CD4-positive, alpha-beta T cell treated with Interleukin-17A for 4 hours (primary cell): Measurements from ENCODE around the gene CEMIP2.

Source experiments
- DNase-seq: peaks from one replicate; pipeline ENCODE4 v3.0.0-alpha.2; 2020; ENCODE audit warnings: mixed read lengths

CEMIP2 gene

DNA sequence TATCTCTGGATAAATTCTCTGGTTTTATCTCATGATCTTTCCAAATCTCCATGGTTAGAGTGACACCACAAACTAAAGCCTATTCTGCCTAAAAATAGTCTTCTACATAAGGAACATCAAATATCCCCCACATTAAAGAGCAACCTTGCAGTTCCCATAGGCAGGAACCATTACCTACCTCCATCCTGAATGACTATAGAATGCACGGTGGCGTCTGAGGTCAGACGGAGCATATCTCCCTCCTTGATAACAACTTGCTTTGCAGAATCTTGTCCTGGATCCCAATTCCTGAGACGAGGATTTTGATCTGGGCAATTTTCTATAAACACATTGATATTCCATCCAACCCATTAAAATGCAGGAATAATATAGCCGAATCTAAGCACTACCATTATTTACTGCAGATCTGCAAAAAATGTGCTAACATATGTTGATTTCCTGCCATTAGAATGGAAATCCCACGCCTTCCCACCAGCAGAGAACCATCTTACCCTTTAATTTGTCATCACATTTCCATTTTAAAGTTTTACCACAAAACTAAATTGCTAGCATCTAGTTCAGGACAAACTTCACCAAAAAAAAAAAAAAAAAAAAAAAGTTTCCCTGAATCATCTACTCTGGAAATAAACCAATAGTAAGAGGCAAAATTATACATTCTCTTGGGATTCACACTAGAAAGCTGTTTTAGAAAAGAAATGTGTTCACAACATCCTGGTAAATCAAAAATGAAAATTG lies 22.1 kb downstream of the CEMIP2 start:
- DNase-seq = no peak

DNA sequence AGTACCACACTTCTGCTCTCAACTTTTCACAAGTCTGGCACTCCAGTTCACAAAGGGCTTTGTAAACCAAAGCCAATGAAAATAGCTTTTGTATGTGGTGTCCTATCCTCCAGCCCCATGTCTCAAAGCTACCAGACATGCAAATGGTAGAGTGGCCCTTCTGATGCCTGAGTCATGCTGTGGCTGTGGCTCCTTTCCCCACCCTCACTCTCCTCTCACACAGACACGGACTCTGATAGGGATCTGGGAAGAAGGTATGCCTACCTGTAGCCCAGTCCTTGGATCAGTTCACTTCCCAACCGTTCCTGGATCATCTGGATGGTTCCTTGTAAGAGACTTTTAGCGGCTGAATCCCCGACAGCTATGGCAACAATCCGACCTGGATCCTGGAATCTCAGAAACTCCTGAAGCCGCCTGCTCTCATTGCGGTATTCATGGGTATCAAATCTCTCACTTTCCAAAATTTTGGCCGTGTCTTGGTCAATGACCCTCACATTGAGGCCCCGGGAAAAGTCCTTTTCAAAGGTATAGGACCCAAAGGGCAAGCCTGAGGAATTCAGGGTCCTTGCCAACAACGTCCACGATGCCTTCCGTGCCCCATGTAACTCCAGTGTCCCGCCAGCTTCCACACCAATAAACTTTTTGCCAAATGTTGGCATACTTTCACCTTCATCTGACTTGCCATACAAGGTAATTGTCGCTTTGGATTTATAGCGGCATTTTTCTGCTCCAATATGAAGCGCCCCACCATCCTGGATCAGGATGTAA lies 23.4 kb downstream of the CEMIP2 start:
- no peak for DNase-seq

DNA sequence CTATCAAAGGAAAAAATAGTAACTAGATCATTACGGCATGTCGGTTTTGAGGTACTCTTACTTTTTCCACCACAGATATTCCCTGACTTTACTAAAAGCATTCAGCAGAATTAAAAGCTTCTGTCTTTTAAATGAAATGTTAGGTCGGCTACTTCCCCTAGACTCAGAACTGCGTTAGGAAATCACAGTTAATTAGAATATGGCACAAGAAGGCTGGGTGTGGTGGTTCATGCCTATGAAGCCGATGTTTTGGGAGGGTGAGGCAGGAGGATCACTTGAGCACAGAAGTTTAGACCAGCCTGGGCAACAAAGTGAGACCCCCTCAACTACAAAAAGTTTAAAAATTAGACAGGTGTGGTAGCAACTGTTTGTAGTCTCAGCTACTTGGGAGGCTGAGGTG lies 24.4 kb downstream of the CEMIP2 start:
- no peak for DNase-seq

DNA sequence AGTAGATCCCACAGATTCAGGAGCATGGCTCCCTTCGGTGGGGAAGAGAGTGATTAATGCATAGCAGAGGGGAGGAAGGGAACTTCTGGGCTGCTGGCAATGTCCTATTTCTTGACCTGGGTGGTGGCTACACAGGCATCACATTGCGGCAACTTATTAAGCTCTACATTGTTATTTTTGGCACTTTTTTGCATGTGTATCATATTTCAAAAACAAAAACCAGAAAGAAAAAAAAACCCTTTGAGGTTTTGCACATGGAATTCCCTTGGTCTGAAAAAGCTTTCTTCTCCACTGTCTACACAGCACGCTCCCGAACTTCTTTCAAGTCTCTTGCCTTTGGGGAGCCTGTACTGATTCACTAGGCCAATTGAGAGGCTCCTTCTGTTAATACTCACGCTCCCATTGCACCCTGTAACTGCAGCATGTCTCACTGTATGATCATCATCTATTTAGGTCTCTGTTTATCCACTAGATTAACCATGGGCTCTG lies 25.1 kb downstream of the CEMIP2 start:
- DNase-seq = no peak

DNA sequence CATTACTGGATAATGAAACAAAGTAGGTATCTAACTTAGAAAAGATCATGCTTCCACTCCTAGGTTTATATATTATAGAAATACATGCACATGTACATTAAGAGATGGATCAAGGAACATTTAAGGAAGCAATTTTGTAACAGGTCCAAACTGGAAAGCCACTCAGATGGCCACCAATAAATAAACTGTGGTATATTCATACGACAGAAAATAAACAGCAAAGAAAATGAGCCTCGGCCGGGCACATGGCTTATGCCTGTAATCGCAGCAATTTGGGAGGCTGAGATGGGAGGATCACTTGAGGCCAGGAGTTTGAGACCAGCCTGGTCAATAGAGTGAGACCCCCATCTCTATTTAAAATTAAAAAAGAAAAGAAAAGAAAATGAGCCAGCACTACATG lies 25.6 kb downstream of the CEMIP2 start:
- DNase-seq = no peak

DNA sequence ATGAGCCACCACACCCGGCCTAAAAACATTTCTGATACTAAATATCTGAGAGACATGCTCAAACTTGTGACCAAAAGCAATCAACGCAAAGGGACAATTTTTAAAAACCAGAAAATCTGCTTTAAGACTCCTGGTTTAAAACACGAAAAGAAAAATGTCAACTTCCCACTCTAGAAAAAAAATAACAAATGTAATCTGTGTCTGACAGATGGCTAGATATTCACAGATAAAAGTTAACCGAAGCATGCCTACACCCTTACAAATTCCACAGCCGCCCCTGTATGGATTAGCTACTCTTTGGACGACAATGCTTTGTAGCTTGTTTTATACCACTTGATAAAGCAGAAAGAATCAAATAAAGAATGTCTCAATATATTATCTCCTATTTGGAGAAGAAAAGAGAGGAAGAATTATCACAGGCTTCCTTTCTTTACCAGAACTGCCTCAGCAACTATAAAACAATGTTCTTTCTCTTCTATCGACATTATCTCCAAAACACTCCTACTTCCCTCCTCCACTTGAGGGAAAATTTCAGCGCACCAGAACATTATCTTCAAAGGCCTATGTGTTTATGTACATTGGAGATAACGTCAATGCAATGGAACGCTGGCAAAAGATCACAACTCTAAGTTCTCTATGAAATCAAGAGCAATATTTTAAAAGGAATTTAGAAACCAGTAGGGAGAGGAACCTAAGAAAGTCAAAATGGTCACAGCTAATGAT lies 26.2 kb downstream of the CEMIP2 start:
- DNase-seq = no peak

DNA sequence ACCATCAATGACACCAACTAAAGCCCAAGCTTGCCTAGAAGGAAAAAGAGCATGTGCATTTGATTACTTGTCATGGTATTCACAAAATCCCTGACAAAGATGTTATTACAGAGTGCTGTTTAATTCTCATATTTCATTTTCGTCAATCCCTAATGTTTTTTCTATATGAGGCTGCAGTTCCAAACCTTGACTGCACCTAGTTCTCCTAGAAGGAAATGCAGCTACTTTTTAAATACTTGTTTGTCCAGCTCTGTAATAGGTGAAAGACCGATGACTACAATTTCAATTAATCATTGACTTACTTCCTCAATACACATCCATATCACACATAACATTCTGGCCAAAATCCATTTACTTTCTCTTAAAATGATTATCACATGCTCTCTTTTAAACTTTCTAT lies 28.1 kb downstream of the CEMIP2 start:
- no peak for DNase-seq

DNA sequence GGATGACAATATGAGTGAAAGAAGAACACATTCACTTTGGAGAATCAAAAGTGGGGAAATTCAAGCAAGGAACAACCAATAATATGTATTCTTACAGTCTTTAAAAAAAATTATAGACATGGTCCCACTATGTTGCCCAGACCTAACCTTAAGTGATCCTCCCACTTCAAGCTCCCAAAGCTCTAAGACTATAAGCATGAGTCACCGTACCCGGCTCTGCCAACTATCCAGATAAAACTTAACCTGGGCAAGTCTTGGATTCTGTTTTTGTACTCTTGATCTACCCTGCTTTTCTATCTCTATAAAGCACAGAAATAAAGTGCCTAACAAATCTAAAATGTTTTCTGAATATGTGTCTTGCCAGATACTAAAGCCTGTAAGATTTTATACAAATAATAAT lies 30.9 kb downstream of the CEMIP2 start:
- DNase-seq = no peak

DNA sequence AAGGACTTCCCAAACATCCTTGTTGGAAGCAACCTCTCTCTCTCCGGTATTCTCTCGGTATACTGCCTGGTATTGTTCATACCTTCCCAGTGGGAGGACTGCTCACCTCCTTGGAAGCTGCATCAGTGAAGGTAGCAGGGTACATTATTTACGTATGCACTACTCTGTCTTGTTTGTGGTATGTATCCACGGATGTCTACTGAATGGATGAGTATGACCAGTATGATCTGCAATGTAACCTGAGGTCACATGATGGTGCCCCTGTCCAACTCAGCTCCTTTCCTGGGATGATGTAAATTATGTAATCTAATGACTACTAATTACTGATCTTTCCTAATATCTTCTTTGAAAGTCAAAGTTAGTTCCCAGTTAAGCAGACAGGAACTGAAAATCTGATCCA lies 32.1 kb downstream of the CEMIP2 start:
- DNase-seq = no peak

DNA sequence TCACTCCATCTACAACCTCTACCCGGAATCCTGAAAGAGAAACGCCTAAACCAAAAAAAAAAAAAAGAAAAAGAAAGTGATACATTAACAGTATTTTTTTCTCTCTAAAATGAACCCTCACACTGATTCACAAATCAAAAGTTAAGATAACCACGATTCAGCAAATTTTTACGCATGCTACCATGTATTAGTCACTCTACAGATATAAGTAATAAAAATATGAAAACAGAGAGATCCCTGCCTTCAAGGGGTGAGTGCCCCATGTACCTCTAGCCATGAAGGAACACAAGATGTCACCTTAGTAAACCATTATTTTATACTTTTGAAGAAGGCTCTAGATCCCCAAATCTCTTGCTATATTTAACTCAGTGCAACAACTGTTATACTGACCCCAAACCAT lies 33.4 kb downstream of the CEMIP2 start:
- DNase-seq = no peak

DNA sequence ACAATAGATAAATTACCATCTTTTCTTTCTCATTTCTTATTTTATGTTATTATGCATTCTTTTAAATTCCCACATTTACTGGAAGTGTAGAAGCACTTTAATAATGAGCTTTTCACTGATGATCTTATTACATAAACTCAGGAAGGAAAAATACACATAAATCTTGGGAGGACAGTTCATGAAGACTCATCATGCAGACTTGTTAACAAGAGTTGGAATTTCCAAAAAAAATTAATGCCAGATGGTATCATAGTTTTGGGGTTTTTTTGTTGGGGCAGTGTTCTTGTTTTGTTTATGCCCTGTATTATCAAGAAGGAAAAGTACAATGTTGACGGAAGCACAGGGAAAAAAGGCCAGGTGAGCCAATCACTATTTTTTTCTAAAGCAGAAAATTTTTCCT lies 35.1 kb downstream of the CEMIP2 start:
- DNase-seq = no peak

DNA sequence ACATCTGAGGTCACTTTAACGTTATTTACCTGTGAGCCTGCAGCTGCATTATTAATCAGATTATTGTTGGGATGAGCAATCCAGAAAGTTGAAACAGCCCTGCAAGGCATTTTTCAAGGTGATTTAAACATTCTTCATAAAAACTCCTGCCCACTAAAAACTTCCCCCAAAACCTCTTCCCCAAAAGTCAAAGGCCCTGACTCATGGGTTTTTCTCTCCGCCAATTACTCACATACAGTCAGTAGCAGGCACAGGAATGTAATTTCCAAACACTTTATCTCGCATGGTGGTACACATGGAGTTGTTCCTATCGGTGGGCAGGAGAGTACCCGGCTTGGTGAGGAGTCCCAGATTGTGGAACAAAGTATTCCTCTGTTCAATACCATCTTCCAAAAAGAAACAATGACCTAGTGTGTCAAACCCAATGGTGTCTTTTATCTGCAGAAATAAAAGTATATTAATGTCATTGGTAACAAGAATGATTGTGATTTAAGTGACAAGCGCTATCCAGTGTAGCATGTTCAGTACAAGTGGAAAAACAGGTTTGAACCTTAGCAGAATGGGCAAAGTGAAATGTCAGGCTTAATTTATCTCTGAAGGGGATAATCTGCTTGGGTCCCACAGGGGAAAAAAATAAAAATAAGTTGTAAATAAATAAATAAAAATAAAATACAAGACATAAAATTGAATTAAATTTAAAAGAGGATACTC lies 38.3 kb downstream of the CEMIP2 start:
- DNase-seq = no peak

DNA sequence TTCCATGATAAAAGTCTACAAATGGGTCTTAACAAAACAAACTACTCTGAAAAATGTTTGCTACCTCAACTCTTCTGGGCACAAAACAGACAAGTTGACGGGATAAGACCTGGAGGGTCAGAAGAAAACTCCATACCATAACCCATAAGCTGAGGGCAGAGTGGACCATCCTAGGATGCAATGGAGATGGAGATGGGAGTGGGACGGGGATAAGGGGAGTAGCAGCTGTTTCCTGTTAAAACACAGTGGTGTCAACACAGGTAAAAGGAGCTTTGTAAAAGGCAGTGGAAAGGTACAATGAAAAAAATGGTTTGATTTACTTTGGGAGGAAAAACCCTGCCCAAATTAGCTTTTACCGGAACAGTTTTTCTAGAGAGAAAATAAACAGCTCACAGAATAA lies 41.6 kb downstream of the CEMIP2 start:
- no peak for DNase-seq

DNA sequence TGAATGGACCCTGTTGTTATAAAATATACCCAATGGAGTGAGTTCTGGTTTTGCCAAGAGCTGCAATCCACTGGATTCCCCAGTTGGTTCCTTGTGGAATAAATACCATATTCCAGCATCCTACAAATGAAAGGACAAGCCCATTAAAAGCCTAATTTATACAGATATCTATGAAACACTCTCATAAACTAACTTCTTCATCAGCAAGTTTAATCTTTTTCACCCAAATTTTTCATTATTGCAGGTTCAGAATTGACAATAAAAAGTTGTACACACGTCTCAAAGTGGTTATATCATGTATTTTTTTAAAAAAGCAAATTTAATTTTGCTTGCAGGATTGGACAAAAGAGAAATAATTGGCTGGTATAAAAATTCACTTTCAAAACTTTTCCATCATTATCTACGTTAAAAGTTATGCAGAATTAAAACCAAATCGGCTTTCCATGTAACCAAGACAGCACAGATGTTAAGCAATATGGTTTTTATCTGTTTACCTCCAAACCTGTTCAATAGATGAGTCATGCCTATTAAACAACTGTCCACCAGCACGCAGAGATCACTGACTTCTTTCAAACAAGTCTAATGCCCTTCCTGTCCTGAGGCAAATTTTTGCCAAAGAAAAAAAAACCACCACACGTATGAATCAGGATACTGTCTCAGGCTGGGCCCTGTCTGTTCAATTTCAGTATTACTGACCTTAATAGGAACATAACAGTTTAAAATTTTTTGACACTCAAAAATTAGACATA lies 42.5 kb downstream of the CEMIP2 start:
- DNase-seq = no peak

DNA sequence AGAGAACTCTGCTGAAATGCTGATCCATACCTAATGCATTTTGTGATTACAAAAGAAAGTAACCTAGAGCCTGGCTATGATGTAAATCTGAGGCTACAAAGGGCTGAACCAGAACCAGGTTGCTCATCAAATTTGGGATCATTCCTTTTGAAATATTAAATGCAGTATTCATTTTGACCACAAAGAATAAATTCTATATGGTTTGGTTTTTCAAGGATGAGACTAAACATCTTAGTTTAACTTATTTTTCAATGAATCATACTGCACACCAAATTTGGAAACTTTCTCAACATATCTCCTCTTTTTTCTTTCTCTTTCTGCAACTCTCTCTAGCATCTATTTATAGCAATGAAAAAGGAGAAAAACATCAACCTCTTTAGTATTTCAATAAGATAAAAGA lies 46.5 kb downstream of the CEMIP2 start:
- no peak for DNase-seq

DNA sequence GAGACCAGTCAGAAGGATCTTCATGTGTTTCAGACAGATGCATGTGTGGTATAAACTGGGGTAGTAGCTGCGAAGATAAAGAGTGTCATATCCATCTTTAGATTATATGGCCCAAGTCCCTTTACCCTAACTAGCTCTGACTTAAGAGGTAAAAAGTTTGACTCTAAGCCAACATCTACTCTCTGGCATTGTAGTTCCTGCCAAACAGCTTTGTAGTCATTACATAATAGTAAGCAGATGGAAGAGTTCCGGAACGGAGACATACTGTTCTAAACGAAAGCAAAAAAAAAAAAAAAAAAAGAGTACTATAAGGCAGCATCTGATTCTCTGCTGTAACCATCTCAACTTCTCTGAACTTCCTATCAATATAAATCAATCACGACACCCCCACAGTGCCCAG lies 48.8 kb downstream of the CEMIP2 start:
- no peak for DNase-seq

DNA sequence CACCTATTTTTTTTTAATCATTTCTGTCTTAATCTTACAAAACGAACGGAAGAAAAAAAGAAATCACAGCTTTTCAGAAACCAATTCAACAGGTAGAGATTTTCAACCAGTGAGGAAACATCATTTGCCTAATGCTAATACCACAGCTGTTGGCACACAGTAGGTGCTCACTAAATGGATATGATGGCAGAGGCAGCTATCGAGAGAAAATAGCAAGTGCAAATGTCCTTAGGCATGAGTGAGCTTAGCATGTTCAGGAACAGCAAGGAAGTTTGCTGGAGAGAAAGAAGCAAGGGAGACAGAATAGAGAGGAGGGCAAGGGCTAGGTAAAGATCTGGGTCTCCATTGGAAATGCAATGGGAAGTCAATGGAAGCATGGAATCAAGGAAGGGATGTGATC lies 49.2 kb downstream of the CEMIP2 start:
- DNase-seq = no peak

DNA sequence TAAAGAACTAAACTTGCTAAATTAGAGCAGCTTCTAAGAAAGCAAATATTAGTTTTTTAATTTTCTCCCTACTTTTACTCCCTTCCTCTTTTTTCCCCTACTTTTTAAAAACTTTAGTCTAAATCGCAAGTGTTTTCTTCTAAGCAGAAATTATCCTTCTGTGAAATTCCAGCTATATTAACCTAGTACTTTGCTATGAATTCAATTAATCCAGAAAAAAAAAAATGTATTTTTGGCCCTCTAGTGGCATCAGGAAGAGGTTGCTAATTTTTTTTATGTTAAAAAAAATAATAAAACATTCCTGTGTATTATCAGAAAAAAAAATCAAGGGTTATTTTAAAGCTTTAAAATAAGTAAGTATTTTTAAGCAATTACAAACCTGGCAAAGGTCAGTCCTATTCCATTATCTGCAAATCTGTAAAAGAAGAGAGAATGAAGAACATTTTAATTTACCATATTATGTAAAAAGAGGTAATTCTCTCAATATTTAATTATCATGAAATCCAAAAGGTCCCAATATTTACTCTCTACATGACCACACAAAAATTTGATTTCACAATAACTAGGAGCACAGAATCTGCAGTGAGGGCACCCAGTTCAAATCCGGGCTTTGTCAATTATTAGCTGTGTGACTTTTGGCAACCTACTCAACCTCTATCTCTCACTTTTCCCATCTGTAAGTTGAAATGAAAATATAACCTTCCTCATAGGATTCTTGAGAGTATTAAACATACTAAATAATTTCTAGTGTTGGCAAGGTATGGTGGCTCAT lies 52.0 kb downstream of the CEMIP2 start:
- no peak for DNase-seq

DNA sequence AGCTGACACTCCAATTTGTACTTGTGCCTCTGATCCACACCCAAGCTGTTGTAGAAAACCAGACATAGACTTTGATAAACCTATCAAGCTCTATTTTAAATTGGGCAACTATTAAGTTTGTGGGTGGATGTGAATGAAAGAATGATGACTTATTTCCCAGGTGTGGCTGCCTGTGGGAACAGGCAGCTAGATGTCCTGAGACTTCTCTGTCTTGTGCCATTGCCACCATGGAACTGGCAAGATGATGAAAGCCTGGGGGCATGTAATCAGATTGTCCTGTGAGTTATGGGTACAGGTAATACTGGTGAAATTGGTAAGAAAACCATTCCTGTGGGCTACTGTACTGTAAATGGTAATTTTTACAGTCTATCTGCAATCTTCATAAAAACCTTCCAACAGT lies 57.5 kb downstream of the CEMIP2 start:
- DNase-seq = no peak

DNA sequence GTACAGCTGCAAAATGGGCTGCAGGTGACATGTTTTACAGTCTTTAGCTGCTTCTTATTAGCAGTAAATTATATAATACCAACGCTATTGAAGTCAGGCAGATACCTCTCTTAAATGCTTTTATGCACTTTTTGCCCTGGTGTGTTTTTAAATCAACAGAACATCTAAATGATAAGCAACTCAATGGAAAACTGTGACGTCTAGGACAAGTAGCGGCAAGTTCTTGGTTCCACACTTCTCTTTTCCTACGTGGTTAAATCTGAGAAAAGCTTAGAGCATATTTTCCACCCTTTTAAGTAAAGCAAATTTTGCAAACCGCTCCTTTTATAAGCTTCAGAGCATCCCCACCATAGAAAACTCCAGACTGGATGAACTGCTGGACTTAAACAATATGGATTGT lies 58.1 kb downstream of the CEMIP2 start:
- DNase-seq = no peak

DNA sequence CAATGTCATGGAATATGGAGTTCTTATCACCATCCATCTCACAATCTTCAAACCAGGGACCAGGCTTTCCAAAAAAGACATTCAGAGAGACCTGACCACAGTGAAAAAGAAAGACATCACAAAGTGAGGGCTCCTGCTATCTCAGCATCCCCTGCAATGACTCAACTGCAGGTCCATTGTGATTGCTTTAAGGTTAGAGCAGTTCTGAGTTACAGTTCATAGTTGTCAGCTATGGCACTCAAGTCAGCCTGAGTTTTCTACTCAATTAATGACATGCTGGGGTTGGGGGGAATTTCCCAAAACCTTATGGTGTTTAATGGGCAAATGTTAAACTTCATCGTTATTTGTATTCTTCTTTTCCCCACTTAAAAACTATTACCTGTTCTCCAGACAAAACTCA lies 58.9 kb downstream of the CEMIP2 start:
- no peak for DNase-seq

DNA sequence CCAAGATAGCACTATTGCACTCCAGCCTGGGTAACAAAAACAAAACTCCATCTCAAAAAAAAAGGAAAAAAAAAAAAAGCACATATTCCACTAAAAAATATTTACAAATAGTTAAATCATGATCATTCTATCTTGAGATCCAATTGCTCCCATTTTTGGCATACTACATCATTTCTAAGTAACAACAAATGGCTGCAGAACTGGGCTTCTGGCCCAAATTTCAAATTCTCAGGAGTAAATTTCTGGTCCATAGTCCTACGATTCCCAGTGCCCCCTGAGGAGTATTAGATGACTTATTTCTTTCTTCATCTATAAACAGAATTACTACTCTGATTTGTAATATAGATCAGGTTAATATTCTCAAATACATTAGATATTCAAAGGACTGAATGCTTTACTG lies 62.1 kb downstream of the CEMIP2 start:
- DNase-seq = no peak
